HG02943 (cell line): ENCODE measurements around the gene HEATR1.

ENCODE experiments used
- ATAC-seq: cut with Tn5 transposase; IDR thresholded peaks from one replicate; pipeline ENCODE4 v1.9.1; 2021; ENCODE audit warnings: mild to moderate bottlenecking, low read depth, moderate library complexity; ENCODE audit not compliant: unreplicated experiment

The HEATR1 gene

DNA sequence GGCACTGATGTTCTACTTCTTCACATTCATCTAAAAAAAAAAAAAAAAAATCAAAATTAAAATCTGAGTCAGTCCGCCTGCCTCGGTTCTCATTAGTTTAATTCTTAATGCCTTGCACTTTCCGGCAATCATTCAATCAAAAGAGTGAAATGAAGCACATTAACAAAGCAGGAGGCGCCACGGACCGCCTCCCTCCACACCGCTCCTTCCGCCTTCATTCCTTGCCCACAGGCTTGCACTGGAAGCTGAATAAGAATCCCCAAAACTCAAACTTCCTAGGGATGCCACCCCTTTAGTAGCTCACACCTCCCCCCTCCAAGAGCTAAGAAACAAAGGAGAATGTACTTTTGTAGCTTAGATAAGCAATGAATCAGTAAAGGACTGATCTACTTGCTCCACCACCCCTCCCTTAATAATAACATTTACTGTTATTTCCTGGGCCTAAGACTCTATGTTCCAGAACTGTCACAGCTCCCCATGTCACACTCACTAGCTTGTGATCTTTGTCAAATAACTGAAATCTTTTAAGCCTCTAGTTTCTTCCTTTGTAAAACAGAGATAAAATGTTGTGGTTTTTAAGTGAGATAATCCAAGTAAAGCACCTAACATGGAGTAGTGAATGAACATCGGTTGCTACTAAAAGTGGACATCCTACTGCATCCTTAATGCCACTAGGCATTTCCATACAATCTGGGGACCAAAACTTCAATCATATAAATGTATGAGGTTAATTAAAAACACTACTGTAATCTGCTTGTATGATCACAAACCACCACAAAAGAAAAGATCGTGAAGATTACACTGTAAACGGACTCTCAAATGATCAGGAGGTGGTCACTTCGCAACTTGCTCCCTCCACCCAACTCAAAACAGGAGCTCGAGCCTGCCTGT lies 53.1 kb downstream of the HEATR1 start:
- no peak for ATAC-seq

DNA sequence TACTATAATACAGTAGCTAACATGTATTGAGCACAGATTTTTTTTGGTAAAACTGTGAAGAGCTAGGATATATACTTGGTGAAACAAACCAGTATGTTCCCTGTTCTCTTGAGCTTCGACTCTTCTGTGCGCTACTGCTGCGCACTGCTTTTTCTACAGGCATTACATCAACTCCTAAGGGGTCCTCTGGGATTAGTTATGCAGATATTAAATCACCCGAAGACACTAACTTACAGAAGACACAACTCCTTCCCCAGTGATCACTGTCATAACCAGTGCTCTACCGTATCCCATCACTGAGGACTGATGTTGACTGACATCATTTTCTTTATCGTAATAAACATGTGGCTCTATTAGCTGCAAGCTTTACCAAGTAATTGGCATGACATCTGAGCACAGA lies 55.9 kb downstream of the HEATR1 start:
- ATAC-seq = no peak

DNA sequence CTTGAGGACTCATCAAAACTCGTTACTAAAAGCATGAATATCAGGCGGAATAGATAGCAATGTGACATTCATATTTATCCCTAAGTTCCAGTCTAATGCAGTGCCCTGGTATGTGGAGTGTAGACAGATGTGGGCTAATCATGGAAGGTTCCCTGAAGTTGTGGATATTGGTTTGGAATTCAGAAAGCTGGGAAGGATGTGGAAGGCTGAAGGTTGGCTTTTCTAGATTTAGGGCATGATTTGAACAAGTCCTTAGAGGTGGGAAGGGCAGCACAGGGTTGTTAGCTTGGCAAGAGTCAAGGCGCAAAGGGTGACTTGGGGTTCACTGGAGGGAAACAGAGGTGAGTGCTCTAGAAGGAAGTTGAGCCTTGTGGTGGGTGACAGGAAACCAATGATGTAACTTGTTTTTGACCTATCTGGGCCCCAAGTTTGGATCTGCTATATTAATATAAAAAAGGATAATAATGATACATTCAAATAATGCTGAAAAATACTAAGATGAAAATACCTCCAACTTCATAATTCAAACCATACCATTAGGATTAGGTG lies 58.6 kb downstream of the HEATR1 start:
- no peak for ATAC-seq

DNA sequence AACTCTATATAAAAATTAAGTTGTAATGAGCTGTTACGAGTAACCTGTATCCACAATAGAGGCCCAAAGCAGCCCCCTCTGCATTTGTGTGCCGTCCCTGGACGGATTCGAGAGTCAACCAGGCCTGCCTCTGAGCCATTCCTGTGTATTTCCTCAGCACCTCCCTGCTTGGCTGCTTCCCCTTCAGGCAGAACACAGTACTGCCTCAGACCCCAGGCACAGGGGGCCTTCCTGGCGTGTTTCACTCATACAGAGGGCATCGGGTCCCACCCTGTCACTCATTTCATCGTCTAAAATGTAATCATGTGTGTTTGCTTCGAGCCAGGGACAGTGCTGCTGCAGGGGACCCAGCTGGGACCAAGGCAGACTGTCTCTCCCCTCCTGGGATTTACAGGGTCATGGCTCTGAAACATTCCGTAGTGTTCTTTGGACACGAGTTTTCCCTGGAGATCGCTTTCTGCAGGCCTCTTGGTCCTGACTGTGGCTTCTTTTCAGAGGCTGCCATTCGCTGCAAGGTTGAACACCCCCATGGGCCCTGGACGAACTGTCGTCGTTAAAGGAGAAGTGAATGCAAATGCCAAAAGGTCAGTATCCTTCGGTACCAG lies 61.1 kb downstream of the HEATR1 start:
- no peak for ATAC-seq

DNA sequence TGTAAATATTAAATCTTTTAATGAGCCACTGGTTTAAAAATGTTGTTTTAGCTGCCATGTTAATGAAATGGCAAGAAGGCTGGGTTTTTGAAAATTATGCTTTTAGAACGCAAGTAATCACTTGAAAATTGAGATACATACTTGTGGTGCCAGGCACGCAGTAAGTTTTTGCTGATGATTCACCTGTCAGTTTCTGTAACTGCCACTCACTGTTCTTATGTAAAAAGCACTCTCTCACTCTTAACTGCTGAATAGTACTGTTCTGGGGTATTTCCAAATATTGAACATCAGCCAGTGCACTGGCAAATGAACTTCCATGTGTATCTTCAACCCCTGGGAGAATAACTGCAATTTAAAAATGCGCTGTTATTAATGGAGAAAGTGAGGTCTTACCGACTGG lies 62.6 kb downstream of the HEATR1 start:
- ATAC-seq = no peak

DNA sequence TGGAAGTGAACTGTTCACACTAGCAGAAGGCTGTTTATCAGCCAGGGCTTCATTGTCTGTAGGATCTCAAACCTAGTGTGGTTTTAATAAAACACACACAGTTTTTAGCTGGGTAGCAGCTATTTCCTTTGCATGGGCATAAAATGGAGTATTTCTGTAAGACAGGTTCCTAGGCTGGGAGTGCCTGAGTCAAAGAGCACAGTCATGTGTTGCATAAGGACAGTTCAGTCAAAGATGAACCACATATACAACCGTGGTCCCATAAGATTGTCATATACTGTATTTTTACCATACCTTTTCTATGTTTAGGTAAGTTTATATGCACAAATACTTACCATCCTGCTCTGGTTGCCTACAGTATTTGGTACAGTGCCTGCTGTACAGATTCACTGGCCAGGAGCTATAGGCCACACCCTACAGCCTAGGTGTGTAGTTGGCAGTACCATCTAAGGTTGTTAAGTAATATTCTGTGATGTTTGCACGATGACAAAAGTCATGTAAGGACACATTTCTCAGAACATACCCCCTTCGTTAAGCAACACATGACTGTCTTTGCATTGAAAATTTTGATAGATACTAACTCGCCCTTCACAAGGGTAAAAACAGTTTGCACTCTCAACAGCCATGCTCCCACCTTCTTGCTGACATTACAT lies 63.4 kb downstream of the HEATR1 start:
- ATAC-seq = no peak

DNA sequence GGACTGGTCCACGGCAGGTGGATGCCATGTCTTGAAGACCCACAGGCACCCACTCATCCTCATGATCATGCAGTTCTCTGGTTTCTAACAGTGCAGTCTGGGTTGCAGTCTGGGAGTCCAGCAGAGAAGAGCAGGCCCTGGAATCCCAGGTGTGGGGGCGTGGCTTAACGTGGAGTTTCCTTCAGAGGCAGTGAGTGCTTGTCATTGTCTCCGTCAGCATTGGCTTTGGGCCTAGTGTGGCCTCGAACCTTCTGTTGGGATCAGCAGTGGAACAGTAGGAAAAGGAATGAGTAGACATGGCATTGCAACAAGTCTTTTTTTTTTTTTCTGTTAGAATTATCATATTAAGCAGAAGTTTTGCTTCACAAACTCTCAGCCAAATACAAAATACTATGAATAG lies 67.8 kb downstream of the HEATR1 start:
- ATAC-seq = no peak

DNA sequence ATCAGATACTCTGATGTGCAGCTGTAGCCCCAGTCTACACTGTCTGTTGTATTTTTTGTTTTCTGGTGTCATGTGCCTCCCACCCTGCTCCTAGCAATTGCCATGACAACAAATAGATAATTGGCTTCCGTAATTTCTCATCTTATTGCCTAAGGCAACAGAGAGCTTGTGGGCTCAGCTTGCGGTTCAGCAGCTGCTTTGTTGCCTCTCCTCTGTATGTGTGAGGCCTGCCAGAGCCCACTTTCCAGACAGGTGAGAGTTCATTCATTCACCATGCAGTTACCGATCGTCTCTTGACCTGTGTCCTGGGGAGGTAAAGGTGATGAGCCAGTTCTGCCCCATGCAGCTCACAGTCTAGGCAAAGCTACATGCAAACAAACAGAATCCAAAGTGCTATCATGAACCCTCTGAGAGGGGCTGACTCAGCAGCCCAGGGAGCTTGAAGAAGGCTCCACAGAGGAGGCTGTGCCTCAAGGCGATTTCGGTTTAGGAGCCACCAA lies 68.6 kb downstream of the HEATR1 start:
- no peak for ATAC-seq

DNA sequence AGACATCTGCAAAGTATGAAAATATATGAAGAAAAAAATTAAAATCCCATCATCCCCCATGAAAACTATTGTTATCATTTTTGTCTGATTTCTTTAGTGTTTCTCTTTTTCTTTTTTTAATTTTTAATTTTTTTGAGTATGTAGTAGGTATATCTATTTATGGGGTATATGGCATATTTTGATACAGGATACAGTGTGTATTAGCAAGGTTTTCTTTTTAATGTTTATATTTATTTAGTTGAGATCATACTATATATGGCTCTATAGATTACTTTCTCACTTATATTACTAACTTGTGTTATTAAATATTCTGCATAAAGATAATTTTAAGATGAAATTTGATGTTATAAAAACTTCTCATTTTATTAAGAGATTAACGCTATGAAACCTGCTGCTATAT lies 69.1 kb downstream of the HEATR1 start:
- no peak for ATAC-seq

DNA sequence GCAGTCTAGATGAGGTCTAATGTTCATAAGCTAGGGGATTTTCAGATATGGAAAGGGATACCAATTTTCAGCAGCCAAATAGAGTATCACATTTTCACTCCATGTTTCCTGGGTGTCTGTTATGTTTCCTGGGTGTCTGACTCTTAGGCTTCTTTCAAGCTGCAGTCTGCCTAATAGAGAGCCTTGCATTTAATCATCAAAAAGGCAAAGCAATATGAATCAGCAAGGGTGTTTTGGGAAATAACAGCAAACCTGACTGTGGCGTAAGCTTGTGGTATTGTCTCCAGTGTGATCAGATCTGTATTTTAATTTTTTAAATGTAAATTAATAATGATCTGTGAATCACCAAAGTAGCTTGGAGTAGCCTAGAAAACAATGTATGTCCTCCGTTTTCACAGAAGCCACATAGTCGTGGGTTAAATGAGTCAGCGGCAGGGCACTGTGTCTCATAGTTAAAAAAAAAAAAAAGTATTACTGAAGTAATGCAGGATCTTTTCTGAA lies 70.1 kb downstream of the HEATR1 start:
- ATAC-seq = no peak

DNA sequence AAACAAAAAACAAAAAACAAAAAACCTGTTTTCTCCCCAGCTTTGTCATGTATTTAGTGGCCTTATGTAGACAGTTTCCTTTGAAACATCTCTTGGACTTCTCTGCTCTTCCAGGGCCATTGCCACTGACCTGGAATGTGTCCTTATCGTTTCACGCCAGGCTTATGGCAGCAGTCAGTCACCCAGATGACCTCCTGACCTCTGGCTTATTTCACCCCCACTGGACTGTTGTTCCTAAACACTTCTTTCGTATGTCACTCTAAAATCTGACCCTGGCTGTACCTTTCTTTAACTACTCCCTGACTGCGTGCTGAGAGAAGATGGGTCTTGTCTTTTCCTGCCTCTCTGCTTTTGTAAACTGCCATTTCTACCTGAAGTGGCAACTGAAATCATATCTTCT lies 71.5 kb downstream of the HEATR1 start:
- no peak for ATAC-seq

DNA sequence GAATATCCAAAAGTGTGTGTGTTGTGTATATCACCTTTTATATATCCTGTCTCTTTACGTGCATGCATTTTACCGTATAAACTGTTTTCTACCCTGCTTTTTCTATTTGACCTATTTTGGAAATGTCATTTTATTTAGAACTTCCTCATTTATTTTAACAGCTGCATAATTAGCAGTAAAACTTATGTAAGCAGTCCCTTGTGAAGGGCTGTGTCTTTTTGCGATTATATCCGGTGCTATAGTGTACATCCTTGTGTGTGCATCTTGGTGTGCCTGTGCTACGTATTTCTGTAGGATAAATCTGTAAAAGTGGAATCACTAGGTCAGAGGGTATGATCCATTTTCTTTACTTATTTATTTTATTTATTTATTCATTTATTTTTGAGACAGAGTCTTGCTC lies 73.4 kb downstream of the HEATR1 start:
- no peak for ATAC-seq

DNA sequence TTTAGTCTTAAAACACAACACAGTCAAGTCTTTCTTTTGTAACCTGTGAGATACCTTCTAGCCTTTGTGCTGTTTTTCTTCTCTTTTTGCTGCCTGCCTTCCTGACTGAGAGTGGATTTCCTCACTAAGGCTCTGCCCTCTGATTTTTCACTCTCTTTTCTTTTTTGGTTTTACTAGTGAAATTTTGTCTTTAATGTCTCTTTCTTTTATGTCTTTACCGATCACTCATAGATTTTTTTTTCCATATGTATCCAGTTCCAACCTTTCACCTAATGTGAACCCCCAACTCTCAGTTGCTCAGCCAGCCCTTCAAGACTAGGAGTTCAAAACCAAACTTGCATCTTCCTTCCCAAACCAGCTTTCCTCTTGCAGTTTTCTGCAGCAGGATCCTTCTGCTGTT lies 74.0 kb downstream of the HEATR1 start:
- no peak for ATAC-seq

DNA sequence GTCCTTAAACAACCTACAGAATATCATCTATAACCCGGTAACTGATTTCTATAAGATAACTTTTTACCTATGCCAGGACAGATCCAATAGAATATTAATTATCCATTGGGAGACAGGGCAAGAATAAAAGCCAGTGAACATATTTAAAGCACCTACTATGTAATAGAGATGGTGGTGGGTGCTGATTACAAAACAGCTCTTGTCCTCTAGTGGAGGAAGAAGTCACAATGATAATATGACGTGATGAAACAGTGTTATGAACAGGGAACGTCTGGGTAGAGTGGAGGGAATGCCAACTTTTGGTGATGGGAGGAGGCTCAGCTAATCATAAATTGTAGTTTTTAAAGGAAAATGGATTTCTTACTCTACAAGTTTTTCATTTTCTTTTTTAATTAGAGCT lies 78.2 kb downstream of the HEATR1 start:
- no peak for ATAC-seq

DNA sequence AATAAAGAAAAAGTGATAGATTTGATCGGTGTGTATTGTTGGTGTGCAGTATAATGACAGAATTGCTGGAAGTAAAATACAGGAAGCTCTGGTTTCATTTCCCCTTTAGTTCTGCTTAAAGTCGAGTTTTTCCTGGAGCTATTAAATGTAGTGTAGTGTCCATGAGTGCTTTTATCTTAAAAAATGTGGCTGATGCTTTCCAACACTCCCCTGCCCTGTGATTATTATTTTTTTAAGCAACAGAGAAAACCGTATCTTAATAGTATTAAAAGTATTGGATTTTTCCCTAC lies 79.5 kb downstream of the HEATR1 start:
- no peak for ATAC-seq

DNA sequence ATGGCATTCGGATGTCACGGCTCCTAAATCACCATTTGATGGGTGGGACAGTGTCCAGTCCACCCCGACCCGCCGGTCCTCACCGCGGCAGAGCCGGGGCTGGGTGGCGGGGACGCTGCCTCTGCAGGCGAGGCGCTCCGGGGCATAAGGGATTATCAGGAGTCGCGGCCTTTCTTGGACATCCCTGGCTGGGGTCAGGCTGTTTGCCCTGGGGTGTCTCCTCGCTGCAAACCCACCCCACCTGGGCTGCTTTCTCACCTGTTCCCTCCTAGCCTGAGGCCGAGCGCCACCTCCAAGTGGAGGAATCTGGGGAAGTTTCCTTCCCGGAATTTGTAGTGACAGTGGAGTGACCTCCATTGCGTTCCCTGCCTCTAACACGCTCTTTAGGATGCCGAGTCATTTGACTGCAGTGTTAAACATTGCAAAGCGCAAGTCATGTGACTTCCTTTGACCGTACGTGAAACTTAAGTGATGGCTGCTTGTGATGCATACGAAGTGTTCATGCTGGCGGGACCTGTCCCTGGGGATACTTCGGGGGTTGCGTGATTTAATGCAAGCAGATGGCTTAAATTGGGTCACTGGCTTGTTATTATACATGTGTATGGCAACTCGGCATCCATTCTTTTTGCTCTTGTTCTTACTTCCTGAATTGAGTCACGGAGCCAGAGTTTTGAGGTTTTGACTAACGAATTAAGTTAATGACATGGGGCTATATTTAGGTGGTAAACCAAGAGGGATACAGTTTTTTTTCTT lies 80.0 kb downstream of the HEATR1 start:
- ATAC-seq = peak; percentile 89

DNA sequence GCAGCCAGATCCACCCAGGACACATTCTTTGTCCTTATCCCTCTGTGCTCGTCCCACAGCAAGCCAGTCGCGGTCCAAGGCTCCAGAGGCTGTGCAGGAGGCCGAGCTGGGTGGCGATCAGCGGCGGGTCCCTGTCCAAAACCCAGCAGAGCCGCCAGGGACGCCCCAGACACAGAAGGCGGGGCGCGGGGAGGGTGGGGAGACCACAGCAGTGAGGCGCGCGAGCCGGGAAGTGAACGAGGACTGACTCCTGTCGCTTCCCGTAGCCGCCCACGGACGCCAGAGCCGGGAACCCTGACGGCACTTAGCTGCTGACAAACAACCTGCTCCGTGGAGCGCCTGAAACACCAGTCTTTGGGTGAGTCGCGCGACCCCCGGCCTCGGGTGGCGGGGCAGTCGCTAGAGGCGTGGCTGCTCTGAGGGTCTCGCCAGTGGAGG lies 80.6 kb downstream of the HEATR1 start, which contains the start of gene LGALS8:
LGALS8 (plus strand) TSS at position 279 of the 438 bp plus-strand sequence. CDS start 2,089 bp downstream, outside the sequence.
- peak; percentile 55 for ATAC-seq

DNA sequence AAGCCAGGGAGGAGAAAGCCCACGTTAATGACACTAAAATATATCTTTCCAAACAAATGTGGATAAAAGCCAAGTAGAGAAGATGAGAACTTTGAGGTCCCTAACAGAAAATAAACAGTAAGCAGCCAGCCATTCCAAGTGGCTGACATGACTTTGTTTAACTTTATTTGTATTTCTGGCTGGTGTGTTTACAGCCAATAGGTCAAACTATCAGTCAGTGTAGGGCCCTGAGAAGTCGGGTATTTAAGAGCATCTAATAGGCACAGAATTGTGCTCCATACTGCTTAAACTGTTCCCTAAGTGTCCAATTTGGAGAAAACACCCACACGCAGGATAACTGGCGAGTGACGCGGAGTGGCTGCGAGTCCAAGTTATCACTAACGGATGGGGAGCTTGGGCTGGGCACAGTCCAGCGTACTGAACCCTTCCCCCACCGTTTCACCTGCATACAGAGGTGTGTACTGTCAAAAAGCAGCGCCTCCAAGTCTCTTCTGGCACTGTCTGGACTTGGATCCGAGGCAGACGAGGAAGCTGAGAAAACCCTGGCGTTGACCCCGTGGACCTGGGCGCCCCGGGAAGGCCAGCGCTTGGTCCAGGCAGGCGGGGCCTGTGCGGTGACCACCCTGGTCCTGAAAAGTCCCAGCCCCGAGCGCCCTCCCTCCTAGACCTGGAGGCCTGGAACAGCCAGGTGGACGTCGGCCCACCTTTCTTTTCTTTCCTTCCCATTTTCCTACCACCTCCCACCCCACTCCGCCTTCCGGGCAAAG lies 81.2 kb downstream of the HEATR1 start:
- ATAC-seq = no peak

DNA sequence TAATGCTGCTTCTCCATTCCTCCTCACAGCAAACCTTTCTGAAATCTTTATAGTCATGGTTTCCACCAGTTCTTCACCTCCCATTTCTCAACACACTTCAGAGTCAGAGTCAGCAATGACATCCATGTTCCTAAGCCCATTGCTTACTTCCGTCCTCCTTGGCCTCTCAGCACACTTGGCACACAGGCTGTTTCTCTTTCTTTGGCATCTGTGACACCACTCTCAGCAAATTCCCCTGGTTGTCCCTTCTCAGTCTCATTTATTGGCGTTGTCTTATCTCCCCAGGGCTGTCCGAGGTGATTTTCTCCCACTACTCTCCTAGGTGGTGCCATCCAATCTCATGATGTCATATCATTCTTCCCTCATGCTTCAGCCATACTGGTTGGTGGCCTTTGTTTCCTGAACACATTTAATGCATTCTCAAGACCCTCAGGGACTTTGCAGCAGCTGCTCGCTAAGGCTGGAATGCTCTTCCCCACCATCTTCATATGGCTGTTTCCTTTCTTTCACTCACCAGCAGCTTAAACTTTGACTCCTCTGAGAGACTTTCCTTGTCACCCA lies 83.8 kb downstream of the HEATR1 start:
- ATAC-seq = no peak
